Occipital lobe (tissue), 2 donors: ENCODE data around the gene BICD1. TPM values are rescaled to one million over a fixed set of nuclear protein-coding genes. Genes with fewer than 3 reads are reported as not detected.
"Not testable (repeated sequence)": the region's sequence is repeated elsewhere in the genome, so short reads cannot be mapped to it uniquely, and the experiment has no call there.

Experiments
- DNase-seq: peaks from one replicate; lab custom pipeline; 2025; lab: John Stamatoyannopoulos, UW
- total RNA-seq: library from RNA; depleted of rRNA; stranded (reverse); fragments of >200 nt; gene quantifications from one replicate; pipeline ENCODE4 v1.2.3, GENCODE V29; 2014

Gene BICD1
- total RNA-seq, 1 donor from 2014 or later = 52.1 TPM

GRCh38 chr12:32191445-32191844 lies 84.8 kb downstream of the BICD1 start:
- DNase-seq = no peak

GRCh38 chr12:32196250-32197198 lies 89.9 kb downstream of the BICD1 start:
- DNase-seq = no peak

- DNase-seq = no peak
Measured at GRCh38 chr12:32197421-32197820, 90.8 kb downstream of the BICD1 start.

GRCh38 chr12:32198555-32198954 lies 91.9 kb downstream of the BICD1 start:
- DNase-seq = no peak

GRCh38 chr12:32201096-32201495 lies 94.4 kb downstream of the BICD1 start:
- DNase-seq = no peak

- no peak for DNase-seq
Measured at GRCh38 chr12:32201976-32202375, 95.3 kb downstream of the BICD1 start.

GRCh38 chr12:32205731-32206130 lies 99.1 kb downstream of the BICD1 start:
- no peak for DNase-seq

GRCh38 chr12:32208355-32208754 lies 101.7 kb downstream of the BICD1 start:
- DNase-seq = no peak

GRCh38 chr12:32211066-32211899 lies 104.6 kb downstream of the BICD1 start:
- no peak for DNase-seq

- no peak for DNase-seq
Measured at GRCh38 chr12:32211900-32212156, 105.2 kb downstream of the BICD1 start.

GRCh38 chr12:32214723-32215122 lies 108.1 kb downstream of the BICD1 start:
- no peak for DNase-seq

GRCh38 chr12:32217354-32218310 lies 111.0 kb downstream of the BICD1 start:
- DNase-seq = no peak

- no peak for DNase-seq
Measured at GRCh38 chr12:32223941-32224340, 117.3 kb downstream of the BICD1 start.

GRCh38 chr12:32226768-32227167 lies 120.1 kb downstream of the BICD1 start:
- no peak for DNase-seq

GRCh38 chr12:32229971-32230612 lies 123.4 kb downstream of the BICD1 start:
- DNase-seq = no peak

- DNase-seq = no peak
Measured at GRCh38 chr12:32230613-32230993, 124.0 kb downstream of the BICD1 start.

- DNase-seq = not testable (repeated sequence)
Measured at GRCh38 chr12:32231361-32231760, 124.7 kb downstream of the BICD1 start.

- no peak for DNase-seq
Measured at GRCh38 chr12:32233568-32233967, 126.9 kb downstream of the BICD1 start.

GRCh38 chr12:32235251-32235650 lies 128.6 kb downstream of the BICD1 start:
- DNase-seq = no peak

- no peak for DNase-seq
Measured at GRCh38 chr12:32240162-32240561, 133.5 kb downstream of the BICD1 start.

- no peak for DNase-seq
Measured at GRCh38 chr12:32240831-32241230, 134.2 kb downstream of the BICD1 start.
